ENCODE results near the gene HIPK2.

The HIPK2 gene

GRCh38 chr7:139542308-139543151 lies 235.3 kb downstream of the HIPK2 start:
- Histone ChIP-seq H3K9me3 (ENCODE audit: control insufficient read depth, low read length) (no peaks in the 10 kb centered on the region), H3K4me1 (ENCODE audit: control insufficient read depth, insufficient read depth, low read length, poor library complexity, severe bottlenecking) (no peaks in the 10 kb centered on the region), H3K4me3 (ENCODE audit: insufficient read depth, low read depth, low read length, poor library complexity, severe bottlenecking) (no peak overlapping the region), H3K27me3 (replicated peaks; ENCODE audit: control insufficient read depth, insufficient read depth, low read length, poor library complexity, severe bottlenecking) (no peaks in the 10 kb centered on the region), H3K27ac (ENCODE audit: insufficient read depth, low read length, poor library complexity, severe bottlenecking) (no peak overlapping the region), H3K36me3 (ENCODE audit: control insufficient read depth, insufficient read depth, low read length) (no peaks in the 10 kb centered on the region)
- DNase-seq: no peak

DNA sequence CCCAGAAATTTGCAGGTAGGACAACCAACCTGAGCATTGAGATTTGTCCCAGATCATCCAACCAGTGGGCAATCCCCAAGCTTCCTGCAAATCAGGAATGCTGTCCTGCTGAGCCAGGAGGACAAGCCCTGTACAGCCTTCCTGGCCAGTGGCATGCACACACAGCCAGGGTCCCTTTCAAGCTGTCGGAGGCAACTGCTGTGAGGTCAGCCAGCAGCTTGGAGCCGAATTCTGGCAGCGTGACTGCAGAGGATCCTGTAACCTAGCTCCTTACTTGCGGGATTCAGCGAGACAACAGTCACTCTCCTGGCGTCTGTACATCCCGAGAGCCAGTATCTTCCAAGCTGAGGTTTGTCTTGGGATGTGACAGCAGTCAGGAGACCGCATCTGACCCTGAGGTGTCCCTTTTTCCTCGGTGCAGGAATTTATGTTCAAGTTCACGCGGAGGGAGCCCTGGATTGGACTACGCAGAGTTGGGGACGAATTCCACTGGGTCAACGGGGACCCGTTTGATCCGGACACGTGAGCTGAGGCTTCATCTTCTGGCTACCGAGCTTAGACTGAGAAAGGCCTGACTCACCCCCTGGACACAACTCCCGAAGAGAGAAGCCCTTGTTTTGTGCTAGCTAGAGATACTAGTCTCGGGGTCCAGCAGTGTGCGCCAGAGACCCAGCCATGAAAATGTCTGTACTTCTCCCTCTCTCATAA lies 236.0 kb downstream of the HIPK2 start:
- Histone ChIP-seq H3K27ac (ENCODE audit: insufficient read depth, low read length, poor library complexity, severe bottlenecking) (no peak overlapping the region), H3K4me1 (ENCODE audit: control insufficient read depth, insufficient read depth, low read length, poor library complexity, severe bottlenecking) (no peaks in the 10 kb centered on the region), H3K27me3 (replicated peaks; ENCODE audit: control insufficient read depth, insufficient read depth, low read length, poor library complexity, severe bottlenecking) (no peaks in the 10 kb centered on the region), H3K9me3 (ENCODE audit: control insufficient read depth, low read length) (no peaks in the 10 kb centered on the region), H3K4me3 (ENCODE audit: insufficient read depth, low read depth, low read length, poor library complexity, severe bottlenecking) (no peak overlapping the region), H3K36me3 (ENCODE audit: control insufficient read depth, insufficient read depth, low read length) (no peaks in the 10 kb centered on the region)
- DNase-seq: no peak

DNA sequence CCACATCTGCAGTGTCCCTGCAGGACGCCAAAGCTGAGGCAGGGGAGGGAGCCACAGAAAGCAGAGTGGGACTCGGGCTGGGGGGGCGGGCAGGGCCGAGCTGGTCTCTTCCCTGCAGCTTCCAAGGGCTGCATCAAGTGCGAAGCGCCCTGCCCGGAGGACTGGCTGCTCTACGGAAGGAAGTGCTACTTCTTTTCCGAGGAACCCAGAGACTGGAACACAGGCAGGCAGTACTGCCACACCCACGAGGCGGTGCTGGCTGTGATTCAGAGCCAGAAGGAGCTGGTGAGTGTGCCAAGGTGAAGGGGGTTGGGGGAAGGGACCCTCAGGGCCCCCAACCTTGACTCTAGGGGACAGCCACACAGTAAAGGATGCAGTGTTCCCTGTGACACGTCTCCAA lies 237.6 kb downstream of the HIPK2 start:
- Histone ChIP-seq H3K27me3 (replicated peaks; ENCODE audit: control insufficient read depth, insufficient read depth, low read length, poor library complexity, severe bottlenecking) (no peaks in the 10 kb centered on the region), H3K4me3 (ENCODE audit: insufficient read depth, low read depth, low read length, poor library complexity, severe bottlenecking) (no peak overlapping the region), H3K4me1 (ENCODE audit: control insufficient read depth, insufficient read depth, low read length, poor library complexity, severe bottlenecking) (no peaks in the 10 kb centered on the region), H3K9me3 (ENCODE audit: control insufficient read depth, low read length) (no peaks in the 10 kb centered on the region), H3K36me3 (ENCODE audit: control insufficient read depth, insufficient read depth, low read length) (no peaks in the 10 kb centered on the region), H3K27ac (ENCODE audit: insufficient read depth, low read length, poor library complexity, severe bottlenecking) (no peak overlapping the region)
- no peak for DNase-seq

DNA sequence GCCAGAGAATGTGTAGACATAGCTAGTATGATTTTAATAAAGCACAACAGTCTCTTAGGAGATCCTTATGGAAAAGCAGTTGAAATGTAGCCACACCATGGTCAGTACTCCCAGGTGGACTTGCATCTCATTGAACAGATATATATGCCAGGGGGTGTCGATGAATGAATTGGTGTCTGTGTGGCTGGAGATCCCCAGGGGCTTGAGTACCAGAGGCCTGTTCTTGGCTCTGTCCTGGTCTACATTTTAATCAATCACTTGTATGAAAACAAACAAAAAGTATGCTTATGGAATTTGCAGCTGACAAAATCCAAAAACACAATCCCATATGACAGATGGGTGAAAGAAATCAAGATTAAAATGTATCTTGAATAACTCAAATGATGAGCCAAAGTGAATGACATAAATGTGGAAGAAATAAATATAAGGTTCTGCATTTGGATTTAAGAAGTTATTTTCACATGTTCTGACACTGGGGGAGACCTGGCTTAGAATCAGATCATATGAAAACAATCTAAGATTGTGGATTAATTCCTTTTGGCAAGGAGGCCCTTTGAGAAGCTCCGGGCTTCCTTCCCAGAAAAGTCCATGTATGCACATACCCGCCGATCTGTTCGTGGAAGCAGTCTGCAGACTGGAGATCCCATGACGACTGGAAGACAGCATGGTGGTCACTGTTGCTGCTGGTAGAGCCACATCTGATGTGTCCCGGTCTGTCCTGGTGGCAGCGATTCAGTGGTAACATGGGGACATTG lies 238.7 kb downstream of the HIPK2 start:
- Histone ChIP-seq H3K4me3 (ENCODE audit: insufficient read depth, low read depth, low read length, poor library complexity, severe bottlenecking) (no peak overlapping the region), H3K27ac (ENCODE audit: insufficient read depth, low read length, poor library complexity, severe bottlenecking) (no peak overlapping the region), H3K27me3 (replicated peaks; ENCODE audit: control insufficient read depth, insufficient read depth, low read length, poor library complexity, severe bottlenecking) (no peaks in the 10 kb centered on the region), H3K4me1 (ENCODE audit: control insufficient read depth, insufficient read depth, low read length, poor library complexity, severe bottlenecking) (no peaks in the 10 kb centered on the region), H3K9me3 (ENCODE audit: control insufficient read depth, low read length) (no peaks in the 10 kb centered on the region), H3K36me3 (ENCODE audit: control insufficient read depth, insufficient read depth, low read length) (no peaks in the 10 kb centered on the region)
- DNase-seq: no peak

DNA sequence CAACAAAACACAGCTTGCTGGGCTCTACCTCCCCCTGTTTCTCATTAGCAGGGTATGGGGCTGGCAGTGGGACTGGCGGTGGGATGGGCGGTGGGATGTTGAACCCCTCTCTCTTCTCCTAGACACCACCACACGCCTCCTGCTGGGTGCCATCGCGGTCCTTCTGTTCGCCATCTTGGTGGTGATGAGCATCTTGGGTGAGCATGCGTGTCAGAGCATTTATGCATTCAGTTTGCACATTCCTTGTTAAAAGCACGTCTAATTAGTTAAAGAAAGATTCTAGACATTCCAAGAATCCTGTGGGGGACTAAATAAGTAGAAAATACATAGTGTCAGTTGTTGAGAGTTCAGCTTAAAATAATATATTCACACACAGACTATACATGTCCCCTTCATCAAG lies 241.6 kb downstream of the HIPK2 start:
- Histone ChIP-seq H3K36me3 (ENCODE audit: control insufficient read depth, insufficient read depth, low read length) (no peaks in the 10 kb centered on the region), H3K4me3 (ENCODE audit: insufficient read depth, low read depth, low read length, poor library complexity, severe bottlenecking) (no peak overlapping the region), H3K4me1 (ENCODE audit: control insufficient read depth, insufficient read depth, low read length, poor library complexity, severe bottlenecking) (no peaks in the 10 kb centered on the region), H3K27me3 (replicated peaks; ENCODE audit: control insufficient read depth, insufficient read depth, low read length, poor library complexity, severe bottlenecking) (no peaks in the 10 kb centered on the region), H3K9me3 (ENCODE audit: control insufficient read depth, low read length) (no peaks in the 10 kb centered on the region), H3K27ac (ENCODE audit: insufficient read depth, low read length, poor library complexity, severe bottlenecking) (no peak overlapping the region)
- no peak for DNase-seq

GRCh38 chr7:139534966-139535651 lies 242.7 kb downstream of the HIPK2 start:
- Histone ChIP-seq H3K4me1 (ENCODE audit: control insufficient read depth, insufficient read depth, low read length, poor library complexity, severe bottlenecking) (no peaks in the 10 kb centered on the region), H3K27ac (ENCODE audit: insufficient read depth, low read length, poor library complexity, severe bottlenecking) (no peak overlapping the region), H3K27me3 (replicated peaks; ENCODE audit: control insufficient read depth, insufficient read depth, low read length, poor library complexity, severe bottlenecking) (no peaks in the 10 kb centered on the region), H3K36me3 (ENCODE audit: control insufficient read depth, insufficient read depth, low read length) (no peaks in the 10 kb centered on the region), H3K9me3 (ENCODE audit: control insufficient read depth, low read length) (no peaks in the 10 kb centered on the region), H3K4me3 (ENCODE audit: insufficient read depth, low read depth, low read length, poor library complexity, severe bottlenecking) (no peak overlapping the region)
- DNase-seq: no peak

DNA sequence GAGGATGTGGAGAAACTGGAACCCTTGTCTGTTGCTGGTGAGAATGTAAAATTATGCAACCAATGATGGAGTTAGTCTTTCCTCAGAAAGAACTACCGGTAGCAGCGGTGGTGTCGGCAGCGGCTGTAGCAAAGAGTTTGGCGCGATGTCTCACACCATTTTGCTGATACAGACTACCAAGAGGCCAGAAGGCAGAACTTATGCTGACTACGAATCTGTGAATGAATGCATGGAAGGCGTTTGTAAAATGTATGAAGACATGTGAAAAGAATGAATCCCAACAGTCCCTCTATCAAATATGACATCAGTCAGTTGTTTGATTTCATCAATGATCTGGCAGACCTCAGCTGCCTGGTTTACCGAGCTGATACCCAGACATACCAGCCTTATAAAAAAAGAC lies 243.7 kb downstream of the HIPK2 start:
- no peaks in the 10 kb centered on the region for H3K9me3 ChIP-seq (ENCODE audit: control insufficient read depth, low read length)
- no peaks in the 10 kb centered on the region for H3K27me3 ChIP-seq (replicated peaks; ENCODE audit: control insufficient read depth, insufficient read depth, low read length, poor library complexity, severe bottlenecking)
- no peak overlapping the region for H3K27ac ChIP-seq (ENCODE audit: insufficient read depth, low read length, poor library complexity, severe bottlenecking)
- DNase-seq: no peak
- H3K4me3 ChIP-seq (ENCODE audit: insufficient read depth, low read depth, low read length, poor library complexity, severe bottlenecking): no peak overlapping the region
- H3K4me1 ChIP-seq (ENCODE audit: control insufficient read depth, insufficient read depth, low read length, poor library complexity, severe bottlenecking): no peaks in the 10 kb centered on the region
- no peaks in the 10 kb centered on the region for H3K36me3 ChIP-seq (ENCODE audit: control insufficient read depth, insufficient read depth, low read length)

- Histone ChIP-seq H3K27me3 (replicated peaks; ENCODE audit: control insufficient read depth, insufficient read depth, low read length, poor library complexity, severe bottlenecking) (no peaks in the 10 kb centered on the region), H3K9me3 (ENCODE audit: control insufficient read depth, low read length) (no peaks in the 10 kb centered on the region), H3K36me3 (ENCODE audit: control insufficient read depth, insufficient read depth, low read length) (no peaks in the 10 kb centered on the region), H3K4me3 (ENCODE audit: insufficient read depth, low read depth, low read length, poor library complexity, severe bottlenecking) (no peak overlapping the region), H3K27ac (ENCODE audit: insufficient read depth, low read length, poor library complexity, severe bottlenecking) (no peak overlapping the region), H3K4me1 (ENCODE audit: control insufficient read depth, insufficient read depth, low read length, poor library complexity, severe bottlenecking) (no peaks in the 10 kb centered on the region)
- DNase-seq: no peak
These were observed 245.1 kb downstream of the HIPK2 start for GRCh38 chr7:139532636-139533155.

DNA sequence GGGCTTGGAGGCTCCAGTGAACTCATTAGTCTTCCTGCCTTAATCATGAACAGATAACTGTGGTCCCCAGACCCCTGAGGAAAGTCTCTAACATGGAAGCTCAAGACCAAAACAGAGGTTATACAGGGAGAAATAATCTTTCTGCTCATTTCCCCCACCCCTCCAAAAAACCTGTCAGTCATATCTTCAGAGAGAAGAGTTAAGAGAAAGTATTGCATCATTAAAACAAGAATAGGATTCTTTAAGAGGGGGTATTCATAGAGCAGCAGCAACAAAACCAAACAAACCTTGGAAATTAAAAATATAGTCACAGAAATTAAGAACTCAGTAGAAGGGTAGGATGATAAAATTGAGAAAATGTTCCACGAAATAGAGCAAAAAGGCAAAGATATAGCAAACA lies 246.7 kb downstream of the HIPK2 start:
- Histone ChIP-seq H3K27ac (ENCODE audit: insufficient read depth, low read length, poor library complexity, severe bottlenecking) (no peak overlapping the region), H3K4me3 (ENCODE audit: insufficient read depth, low read depth, low read length, poor library complexity, severe bottlenecking) (no peak overlapping the region), H3K27me3 (replicated peaks; ENCODE audit: control insufficient read depth, insufficient read depth, low read length, poor library complexity, severe bottlenecking) (no peaks in the 10 kb centered on the region), H3K4me1 (ENCODE audit: control insufficient read depth, insufficient read depth, low read length, poor library complexity, severe bottlenecking) (no peaks in the 10 kb centered on the region), H3K36me3 (ENCODE audit: control insufficient read depth, insufficient read depth, low read length) (no peaks in the 10 kb centered on the region), H3K9me3 (ENCODE audit: control insufficient read depth, low read length) (no peaks in the 10 kb centered on the region)
- DNase-seq: no peak
